ENCODE results near the gene ACOXL.

DNA sequence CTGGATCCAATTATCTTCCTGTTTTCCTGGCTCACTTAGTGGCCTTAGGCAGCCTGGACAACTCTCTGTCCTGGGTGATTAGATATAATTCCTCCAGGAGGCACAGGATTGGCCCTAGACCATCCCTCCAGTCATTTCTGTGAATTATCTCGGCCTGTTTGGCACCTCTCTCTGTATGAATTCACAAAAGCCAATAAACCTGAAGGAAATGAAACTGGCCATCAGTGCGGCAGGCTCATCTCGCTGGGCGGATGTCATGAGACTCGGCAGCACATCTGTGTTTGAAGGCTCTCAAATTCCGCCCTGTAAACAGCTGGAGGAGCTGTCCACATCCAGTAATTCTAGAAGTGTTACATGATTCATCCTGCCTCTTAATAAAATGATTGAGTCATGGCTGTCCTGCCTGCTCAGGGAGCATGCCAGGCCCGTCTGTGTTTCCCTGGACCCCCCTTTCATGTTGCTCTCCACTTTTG lies 38.6 kb downstream of the ACOXL start:
- TF ChIP-seq CTCF (IDR thresholded peaks at IDR 0.05), result no peak
- TF ChIP-seq POLR2A (IDR thresholded peaks at IDR 0.05), result no peak
